B cell (primary cell): ENCODE measurements around the gene KAT8. TPM values are rescaled to one million over a fixed set of nuclear protein-coding genes. Genes with fewer than 3 reads are reported as not detected.

Source experiments
- ATAC-seq: fragments of 200-7000 bp; cut with Tn5 transposase; one replicate; pipeline ENCODE4 v1.10.0; 2021; ENCODE audit warnings: low read depth, mild to moderate bottlenecking, moderate number of reproducible peaks, moderate library complexity
- CTCF ChIA-PET: fragments of 350-600 bp; sonication (Branson Sonifier 250); formaldehyde crosslinking; loops from one replicate; lab custom pipeline; 2021; ENCODE audit warnings: antibody characterized with exemption, inconsistent platforms; lab: Charles Lee
- POLR2A ChIA-PET: fragments of 350-600 bp; sonication (Branson Sonifier 250); formaldehyde crosslinking; loops from one replicate; lab custom pipeline; 2021; ENCODE audit warnings: antibody characterized with exemption; lab: Charles Lee
- DNase-seq: peaks from one replicate; pipeline ENCODE4 v3.0.0; 2013
- H2AFZ ChIP-seq: 2 replicates; pipeline ENCODE4 v1.6.1; 2012; ENCODE audit warnings: mild to moderate bottlenecking, low read depth, low read length; ENCODE audit not compliant: insufficient read depth, poor library complexity, severe bottlenecking
- H3K27ac ChIP-seq, 2 donors: 1 replicate in 1 of 2; 2 replicates in 1 of 2; pipeline ENCODE4 v1.5.1; 2012 to 2013; ENCODE audit warnings: low read length in 2 of 2, mild to moderate bottlenecking in 2 of 2, moderate library complexity in 1 of 2
- H3K27me3 ChIP-seq, 4 experiments: fragments of 200-600 bp in 1 of 4; sonication (generic) in 1 of 4; replicated peaks in 1 of 4; 1 replicate in 2 of 4; 2 replicates in 2 of 4; pipeline versions ENCODE4 v1.6.1 to v1.7.0; 2013 to 2016; ENCODE audit warnings: low read length in 3 of 4, mild to moderate bottlenecking in 2 of 4, mixed read lengths in 1 of 4, moderate library complexity in 1 of 4; ENCODE audit not compliant: insufficient read depth in 4 of 4, control insufficient read depth in 3 of 4; ENCODE audit errors: control extremely low read depth in 1 of 4
- H3K36me3 ChIP-seq, 2 experiments: replicated peaks in 1 of 2; 1 replicate in 1 of 2; 2 replicates in 1 of 2; pipeline versions ENCODE4 v1.6.1 to v1.7.1; 2013; ENCODE audit warnings: low read length in 1 of 2; ENCODE audit not compliant: insufficient read depth in 2 of 2, control insufficient read depth in 1 of 2; ENCODE audit errors: control extremely low read depth in 1 of 2, extremely low read depth in 1 of 2
- H3K4me1 ChIP-seq, 2 donors: fragments of 200-600 bp in 1 of 2; sonication (generic) in 1 of 2; 1 replicate in 1 of 2; 2 replicates in 1 of 2; pipeline versions ENCODE4 v1.5.1 to v1.6.1; 2013 to 2017; ENCODE audit warnings: low read length in 2 of 2; ENCODE audit not compliant: control insufficient read depth in 2 of 2, insufficient read depth in 2 of 2
- H3K4me2 ChIP-seq: replicated peaks from 2 replicates; pipeline ENCODE3; 2012; ENCODE audit warnings: mild to moderate bottlenecking, low read depth, low read length; ENCODE audit not compliant: poor library complexity, severe bottlenecking
- H3K4me3 ChIP-seq, 5 experiments: fragments of 200-600 bp in 1 of 5; sonication (generic) in 1 of 5; 1 replicate in 3 of 5; 2 replicates in 2 of 5; pipeline versions ENCODE4 v1.5.1 to v1.7.0; 2011 to 2016; ENCODE audit warnings: low read length in 4 of 5, mild to moderate bottlenecking in 4 of 5, low read depth in 2 of 5, control low read depth in 1 of 5, moderate library complexity in 1 of 5; ENCODE audit not compliant: insufficient read depth in 1 of 5; ENCODE audit errors: control extremely low read depth in 1 of 5, extremely low read depth in 1 of 5
- H3K79me2 ChIP-seq: fragments of 200-600 bp; sonication (generic); one replicate; pipeline ENCODE4 v1.6.0; 2016; ENCODE audit warnings: low read length; ENCODE audit not compliant: control insufficient read depth, insufficient read depth
- H3K9ac ChIP-seq: fragments of 200-600 bp; sonication (generic); 2 replicates; pipeline ENCODE4 v1.6.1; 2017; ENCODE audit warnings: mild to moderate bottlenecking, low read length, moderate library complexity
- H3K9me3 ChIP-seq, 3 donors: one replicate each; pipeline versions ENCODE4 v1.6.1 to v1.7.1; 2013; ENCODE audit warnings: low read length in 2 of 3; ENCODE audit not compliant: control insufficient read depth in 2 of 3, insufficient read depth in 1 of 3; ENCODE audit errors: control extremely low read depth in 1 of 3
- H4K20me1 ChIP-seq: 2 replicates; pipeline ENCODE4 v1.6.0; 2012; ENCODE audit warnings: mild to moderate bottlenecking, low read length; ENCODE audit not compliant: insufficient read depth, control insufficient read depth, poor library complexity, severe bottlenecking
- H3K27ac Mint-ChIP-seq: one replicate; pipeline ENCODE4 v1.8.0; 2021; ENCODE audit warnings: mixed read lengths
- H3K27me3 Mint-ChIP-seq: one replicate; pipeline ENCODE4 v1.8.0; 2021; ENCODE audit warnings: mixed read lengths
- H3K4me1 Mint-ChIP-seq: one replicate; pipeline ENCODE4 v1.8.0; 2021; ENCODE audit warnings: mixed read lengths
- H3K4me3 Mint-ChIP-seq: one replicate; pipeline ENCODE4 v1.8.0; 2021; ENCODE audit warnings: mixed read lengths
- H3K9me3 Mint-ChIP-seq: one replicate; pipeline ENCODE4 v1.8.0; 2022; ENCODE audit warnings: mixed read lengths; ENCODE audit not compliant: insufficient read depth
- EZH2 ChIP-seq: IDR thresholded peaks from 2 replicates; pipeline ENCODE4 v1.6.1; 2012; ENCODE audit warnings: borderline replicate concordance, low read depth, mild to moderate bottlenecking, moderate library complexity, low read length; ENCODE audit not compliant: insufficient read depth, poor library complexity, severe bottlenecking
- WGBS: methylation state at CpG from one replicate; pipeline ENCODE4 v1.1.5; 2013; ENCODE audit warnings: missing lambda C conversion rate; ENCODE audit not compliant: insufficient coverage; 5-methylcytosine and 5-hydroxymethylcytosine counted together
- intact Hi-C: fragments of 100-400 bp; cut with micrococcal nuclease; formaldehyde crosslinking; loops from one replicate; pipeline ENCODE4 v1.10.0; 2022
- polyA plus RNA-seq: library from polyadenylated mRNA; depleted of rRNA; stranded (reverse); fragments of >200 nt; gene quantifications from 2 replicates; pipeline ENCODE4 v1.2.3, GENCODE V29; 2012
- total RNA-seq, 2 donors: library from RNA; stranded (reverse); fragments of 120-200 nt in 1 of 2; gene quantifications; 1 replicate in 1 of 2; 2 replicates in 1 of 2; pipeline versions ENCODE4 v1.2.3 to v1.2.4, GENCODE V29; 2013 to 2022
- TF ChIP-seq, protein P1 (sequence below): fragments of 200-600 bp; IDR thresholded peaks from one replicate; pipeline ENCODE4 v1.8.0; 2022; ENCODE audit warnings: antibody characterized with exemption, mild to moderate bottlenecking

KAT8 gene
- total and polyA plus RNA-seq, 2 donors (not counting 1 experiment from before 2014, with no cell fraction given), result 100.0 to 102 TPM

DNA sequence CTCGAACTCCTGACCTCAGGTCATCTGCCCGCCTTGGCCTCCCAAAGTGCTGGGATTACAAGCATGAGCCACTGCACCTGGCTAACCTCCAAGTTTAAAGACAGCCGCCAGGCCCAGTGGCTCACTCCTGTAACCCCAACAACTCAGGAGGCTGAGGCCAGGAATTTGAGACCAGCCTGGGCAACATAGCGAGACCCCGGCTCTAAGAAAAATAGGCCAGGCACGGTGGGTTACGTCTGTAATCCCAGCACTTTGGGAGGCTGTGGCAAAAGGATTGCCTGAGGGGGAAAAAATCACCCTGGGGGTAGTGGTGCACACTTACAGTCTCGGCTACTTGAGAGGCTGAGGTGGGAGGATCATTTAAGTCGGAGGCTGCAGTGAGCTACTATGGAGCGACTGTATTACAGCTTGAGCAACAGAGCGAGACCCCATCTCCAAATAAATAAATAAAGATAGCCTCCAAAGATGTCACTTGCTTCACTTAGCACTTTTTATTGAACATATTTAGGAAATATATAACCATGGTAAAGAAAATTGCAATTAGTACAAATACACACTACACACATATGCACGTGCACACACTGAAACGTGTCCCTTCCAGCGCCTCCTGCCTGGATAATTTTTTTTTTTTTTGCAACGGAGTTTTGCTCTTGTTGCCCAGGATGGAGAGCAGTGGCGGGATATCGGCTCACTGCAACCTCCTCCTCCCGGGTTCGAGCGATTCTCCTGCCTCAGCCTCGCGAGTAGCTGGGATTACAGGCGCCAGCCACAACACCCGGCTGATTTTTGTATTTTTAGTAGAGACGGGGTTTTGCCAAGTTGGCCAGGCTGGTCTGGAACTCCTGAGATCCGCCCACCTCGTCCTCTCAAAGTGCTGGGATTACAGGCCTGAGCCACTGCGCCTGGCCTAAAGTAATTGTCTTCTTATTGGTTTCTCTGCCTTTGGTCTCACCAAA lies 10.7 kb upstream of the KAT8 start:
- no peak overlapping the region for H3K27ac Mint-ChIP-seq
- ATAC-seq (no peak), DNase-seq (no peak)
- Histone ChIP-seq H3K9me3 (no peaks in the 10 kb centered on the region), H3K27me3 (no peaks in the 10 kb centered on the region), H3K9ac (no peak overlapping the region), H3K4me1 (peaks cover 7 to 18% of the 10 kb centered on the region in 2 donors), H2AFZ (no peak overlapping the region), H3K27ac (no peak overlapping the region), H3K36me3 (peaks cover 0 to 21% of the 10 kb centered on the region in 2 experiments), H3K4me3 (no peak overlapping the region), H3K4me2 (no peak overlapping the region), H3K79me2 (peaks cover 10% of the 10 kb centered on the region), H4K20me1 (no peaks in the 10 kb centered on the region)
- ChIA-PET CTCF (interaction anchor here (0.7 kb wide), 1 partner anchor 36 kb away, joined by 4 read pairs; no protein-coding TSS in a partner anchor), POLR2A (interaction anchor here (1.1 kb wide), 1 partner anchor 11 kb away, joined by 3 read pairs; the partner anchor contains the start of gene KAT8)
- peak overlapping the region; percentile 91 for H3K4me3 Mint-ChIP-seq
- 96% methylated on average over 21 of the region's 28 CpGs for WGBS
- no peaks in the 10 kb centered on the region for H3K27me3 Mint-ChIP-seq
- intact Hi-C loops, result loop anchor here (10.0 kb wide), 1 partner anchor 78 kb away; the partner anchor contains the start of gene FUS
- TF ChIP-seq, protein P1, sequence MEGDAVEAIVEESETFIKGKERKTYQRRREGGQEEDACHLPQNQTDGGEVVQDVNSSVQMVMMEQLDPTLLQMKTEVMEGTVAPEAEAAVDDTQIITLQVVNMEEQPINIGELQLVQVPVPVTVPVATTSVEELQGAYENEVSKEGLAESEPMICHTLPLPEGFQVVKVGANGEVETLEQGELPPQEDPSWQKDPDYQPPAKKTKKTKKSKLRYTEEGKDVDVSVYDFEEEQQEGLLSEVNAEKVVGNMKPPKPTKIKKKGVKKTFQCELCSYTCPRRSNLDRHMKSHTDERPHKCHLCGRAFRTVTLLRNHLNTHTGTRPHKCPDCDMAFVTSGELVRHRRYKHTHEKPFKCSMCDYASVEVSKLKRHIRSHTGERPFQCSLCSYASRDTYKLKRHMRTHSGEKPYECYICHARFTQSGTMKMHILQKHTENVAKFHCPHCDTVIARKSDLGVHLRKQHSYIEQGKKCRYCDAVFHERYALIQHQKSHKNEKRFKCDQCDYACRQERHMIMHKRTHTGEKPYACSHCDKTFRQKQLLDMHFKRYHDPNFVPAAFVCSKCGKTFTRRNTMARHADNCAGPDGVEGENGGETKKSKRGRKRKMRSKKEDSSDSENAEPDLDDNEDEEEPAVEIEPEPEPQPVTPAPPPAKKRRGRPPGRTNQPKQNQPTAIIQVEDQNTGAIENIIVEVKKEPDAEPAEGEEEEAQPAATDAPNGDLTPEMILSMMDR, result no peak
- no peak for TF ChIP-seq EZH2
- peaks cover 21% of the 10 kb centered on the region for H3K4me1 Mint-ChIP-seq
- no peaks in the 10 kb centered on the region for H3K9me3 Mint-ChIP-seq
